HG02571 (cell line): ENCODE measurements around the gene ZP1.
"Not testable (repeated sequence)": the region's sequence is repeated elsewhere in the genome, so short reads cannot be mapped to it uniquely, and the experiment has no call there.

Experiments
- ATAC-seq: cut with Tn5 transposase; IDR thresholded peaks from one replicate; pipeline ENCODE4 v1.9.1; 2021; ENCODE audit warnings: mild to moderate bottlenecking, moderate library complexity; ENCODE audit not compliant: unreplicated experiment

The ZP1 gene, protein sequence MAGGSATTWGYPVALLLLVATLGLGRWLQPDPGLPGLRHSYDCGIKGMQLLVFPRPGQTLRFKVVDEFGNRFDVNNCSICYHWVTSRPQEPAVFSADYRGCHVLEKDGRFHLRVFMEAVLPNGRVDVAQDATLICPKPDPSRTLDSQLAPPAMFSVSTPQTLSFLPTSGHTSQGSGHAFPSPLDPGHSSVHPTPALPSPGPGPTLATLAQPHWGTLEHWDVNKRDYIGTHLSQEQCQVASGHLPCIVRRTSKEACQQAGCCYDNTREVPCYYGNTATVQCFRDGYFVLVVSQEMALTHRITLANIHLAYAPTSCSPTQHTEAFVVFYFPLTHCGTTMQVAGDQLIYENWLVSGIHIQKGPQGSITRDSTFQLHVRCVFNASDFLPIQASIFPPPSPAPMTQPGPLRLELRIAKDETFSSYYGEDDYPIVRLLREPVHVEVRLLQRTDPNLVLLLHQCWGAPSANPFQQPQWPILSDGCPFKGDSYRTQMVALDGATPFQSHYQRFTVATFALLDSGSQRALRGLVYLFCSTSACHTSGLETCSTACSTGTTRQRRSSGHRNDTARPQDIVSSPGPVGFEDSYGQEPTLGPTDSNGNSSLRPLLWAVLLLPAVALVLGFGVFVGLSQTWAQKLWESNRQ

GRCh38 chr11:60866911-60867870, at the start of gene ZP1:
ZP1 (plus strand) TSS chr11:60867542; CDS start chr11:60867562, 20 bp downstream.
- ATAC-seq, result no peak

DNA sequence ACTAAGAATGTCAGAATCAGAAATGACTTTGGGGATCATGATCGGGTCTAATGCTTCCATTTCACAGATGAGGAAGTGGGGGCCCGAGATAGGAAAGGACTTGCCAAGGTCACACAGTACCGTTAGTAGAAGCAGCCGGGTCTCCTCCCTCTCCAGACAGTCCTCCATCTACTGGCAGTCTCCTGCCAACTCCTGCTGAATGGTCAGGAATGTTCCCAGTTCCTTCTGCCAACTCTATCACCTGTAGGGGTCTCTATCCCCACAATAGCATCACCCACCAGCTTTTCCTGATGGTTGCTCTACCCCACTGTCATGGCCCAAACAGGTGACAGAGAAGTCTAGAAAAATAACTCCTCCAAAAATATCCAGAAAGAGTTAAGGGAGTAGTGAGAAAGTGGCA, 49.3 kb upstream of the ZP1 start:
- ATAC-seq, result no peak

DNA sequence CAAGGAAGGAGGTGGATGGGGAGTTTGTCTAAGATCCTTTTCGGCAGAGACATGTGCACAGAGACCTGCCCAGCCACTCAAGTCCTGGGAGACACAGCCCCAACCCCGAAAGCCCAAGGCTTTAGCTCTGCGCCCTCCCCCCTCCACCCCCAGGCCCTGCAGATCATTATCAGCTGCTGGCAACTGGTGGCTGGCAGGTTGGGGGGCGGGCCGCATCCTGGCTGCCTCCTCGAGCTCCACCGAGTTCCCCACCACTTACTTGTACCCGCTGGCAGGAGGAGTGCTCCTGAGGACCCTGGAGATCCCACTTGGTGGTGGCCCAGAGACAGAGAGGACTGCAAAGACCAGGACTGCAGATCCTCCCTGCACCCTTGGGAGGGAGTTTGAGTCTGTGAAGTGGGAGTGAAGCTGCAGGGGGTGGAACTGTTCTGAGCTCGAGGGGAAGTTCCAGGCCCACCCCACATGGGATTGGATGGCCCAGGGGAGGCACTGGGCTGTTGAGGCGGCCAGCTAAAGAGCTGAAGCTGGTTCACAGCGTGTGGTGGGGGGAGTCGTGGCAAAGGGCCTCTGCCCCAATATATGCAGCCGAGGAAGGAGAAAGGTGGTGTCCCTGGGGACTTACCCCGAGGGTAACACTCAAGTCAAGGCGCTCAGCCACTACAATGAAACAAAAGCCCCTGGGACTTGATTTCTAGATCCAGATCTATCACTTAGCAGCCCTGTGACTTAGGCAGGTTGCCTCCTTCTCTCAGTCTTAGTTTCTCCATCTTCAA, 45.3 kb upstream of the ZP1 start:
- ATAC-seq, result no peak

- ATAC-seq, result not testable (repeated sequence)
Observed at GRCh38 chr11:60823745-60824306, 43.5 kb upstream of the ZP1 start.

- no peak for ATAC-seq
Observed at GRCh38 chr11:60825118-60825517, 42.2 kb upstream of the ZP1 start.

DNA sequence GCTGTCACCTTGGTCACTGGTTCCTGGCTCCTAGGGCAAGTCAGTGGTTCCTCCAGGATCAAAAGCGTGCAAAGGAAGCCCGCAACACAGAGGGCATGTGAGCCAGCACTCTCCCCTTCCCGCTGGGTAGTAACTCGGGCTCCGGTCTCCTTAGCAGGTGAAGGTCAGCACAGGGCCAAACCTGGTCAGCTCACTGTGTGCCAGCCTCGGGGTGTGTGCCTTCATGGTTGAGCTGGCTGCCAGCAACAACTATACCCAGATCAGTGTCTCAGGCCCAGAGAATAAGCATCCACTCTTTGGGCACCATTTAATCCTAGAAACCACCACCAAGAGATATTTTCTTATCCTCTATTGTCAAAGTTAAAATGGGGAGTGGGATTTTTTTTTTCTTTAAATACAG, 41.6 kb upstream of the ZP1 start:
- no peak for ATAC-seq

DNA sequence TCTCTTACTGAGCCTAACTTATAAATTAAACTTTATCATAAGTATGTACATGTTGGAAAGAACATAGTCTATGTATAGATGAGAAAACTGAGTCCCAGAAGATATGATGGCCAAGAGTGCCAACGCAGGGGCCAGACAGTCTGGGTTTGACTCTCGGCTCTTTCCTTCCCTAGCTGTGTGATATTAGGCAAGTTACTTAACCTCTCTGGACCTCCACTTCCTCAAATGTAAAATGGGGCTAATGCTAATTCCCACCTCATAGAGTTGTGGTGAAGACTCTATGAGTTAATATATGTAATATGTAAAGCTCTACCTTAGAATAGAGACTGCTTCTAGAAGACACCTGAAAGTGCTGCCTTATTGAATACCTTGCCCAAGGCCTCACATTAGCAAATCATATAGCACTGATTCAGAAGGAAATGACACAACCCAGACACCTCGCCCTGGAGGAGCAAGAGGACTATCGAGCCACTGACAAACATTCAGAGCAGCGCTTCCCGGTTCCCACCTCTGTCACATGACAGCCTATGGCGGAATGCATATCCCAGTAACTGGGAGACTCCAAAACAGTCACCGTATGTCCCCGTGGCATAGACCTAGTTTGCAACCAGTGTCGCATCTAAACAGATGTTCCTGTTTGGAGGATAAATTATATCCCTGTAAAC, 36.7 kb upstream of the ZP1 start:
- peak; percentile 17 for ATAC-seq

GRCh38 chr11:60831143-60831500, 36.2 kb upstream of the ZP1 start:
- peak; percentile 76 for ATAC-seq

- no peak for ATAC-seq
Observed at GRCh38 chr11:60831501-60832079, 35.8 kb upstream of the ZP1 start.

DNA sequence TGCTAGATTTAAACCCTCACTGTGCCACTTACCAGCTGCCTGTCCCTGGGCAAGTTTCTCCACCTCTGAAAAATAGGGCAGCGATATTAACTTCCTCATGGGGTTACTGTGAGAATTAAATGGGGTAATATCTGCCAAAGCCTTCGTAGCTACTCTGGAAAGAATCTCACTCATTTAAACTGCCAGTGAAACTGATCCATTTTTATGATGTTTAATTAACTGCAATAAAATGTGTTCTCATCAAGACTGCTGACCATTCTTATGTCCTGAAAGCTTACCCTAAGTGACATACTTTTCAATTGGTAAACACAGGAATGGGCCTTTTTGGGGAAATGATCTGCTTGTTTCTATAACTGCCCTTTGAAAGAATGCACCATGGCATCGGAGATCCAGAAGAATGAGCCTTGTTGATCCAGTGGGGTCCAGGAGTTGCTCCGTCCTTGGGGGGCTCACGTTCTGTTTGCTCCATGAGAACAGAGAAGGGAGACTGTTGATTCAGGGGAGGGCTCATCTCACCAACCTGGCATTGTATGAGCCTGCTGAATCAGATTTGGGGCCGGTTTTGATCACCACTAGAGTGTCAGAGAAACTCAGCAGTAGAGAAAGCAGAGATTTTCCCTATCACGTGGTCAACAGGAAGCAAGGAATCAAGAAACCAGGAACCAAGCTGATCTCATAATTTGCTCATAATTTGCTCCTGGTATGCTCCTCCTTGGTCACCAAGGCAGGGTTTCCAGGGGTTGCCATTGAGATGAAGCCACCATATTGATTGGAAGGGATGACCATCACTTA, 32.4 kb upstream of the ZP1 start:
- no peak for ATAC-seq

- ATAC-seq, result no peak
Observed at GRCh38 chr11:60835534-60835846, 31.9 kb upstream of the ZP1 start.

DNA sequence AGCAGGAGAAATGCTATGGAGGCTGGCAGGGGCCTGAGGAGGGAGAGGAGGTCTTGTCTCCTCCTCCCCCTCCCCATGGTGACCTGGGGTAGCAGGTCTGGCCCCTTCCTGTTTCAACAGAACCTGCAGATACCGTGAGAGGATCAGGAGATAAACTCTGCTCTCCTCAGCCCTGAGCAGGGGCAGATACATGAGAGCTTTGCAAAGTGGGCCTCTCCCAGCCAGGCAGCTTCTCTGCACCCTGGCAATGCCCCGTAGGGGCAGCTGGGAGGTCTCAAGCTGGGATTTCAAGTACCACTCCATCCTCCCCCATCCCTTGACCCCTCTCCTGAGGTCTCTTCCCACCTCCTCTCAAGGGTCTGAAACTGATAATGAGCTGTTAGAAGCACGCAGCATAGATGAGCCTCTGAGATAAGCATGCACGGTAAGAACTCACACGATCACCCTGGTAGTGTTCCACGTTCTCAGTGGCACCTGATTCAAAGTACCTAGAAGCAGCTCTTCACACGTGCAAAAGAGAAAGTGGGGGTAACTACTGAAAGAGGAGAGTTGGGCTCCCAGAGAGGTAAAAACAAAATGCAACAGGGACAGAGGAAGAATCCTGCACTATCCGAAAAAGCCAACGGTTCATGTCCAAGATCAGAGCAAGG, 30.4 kb upstream of the ZP1 start:
- ATAC-seq, result no peak

GRCh38 chr11:60838132-60838531, 29.2 kb upstream of the ZP1 start:
- no peak for ATAC-seq

DNA sequence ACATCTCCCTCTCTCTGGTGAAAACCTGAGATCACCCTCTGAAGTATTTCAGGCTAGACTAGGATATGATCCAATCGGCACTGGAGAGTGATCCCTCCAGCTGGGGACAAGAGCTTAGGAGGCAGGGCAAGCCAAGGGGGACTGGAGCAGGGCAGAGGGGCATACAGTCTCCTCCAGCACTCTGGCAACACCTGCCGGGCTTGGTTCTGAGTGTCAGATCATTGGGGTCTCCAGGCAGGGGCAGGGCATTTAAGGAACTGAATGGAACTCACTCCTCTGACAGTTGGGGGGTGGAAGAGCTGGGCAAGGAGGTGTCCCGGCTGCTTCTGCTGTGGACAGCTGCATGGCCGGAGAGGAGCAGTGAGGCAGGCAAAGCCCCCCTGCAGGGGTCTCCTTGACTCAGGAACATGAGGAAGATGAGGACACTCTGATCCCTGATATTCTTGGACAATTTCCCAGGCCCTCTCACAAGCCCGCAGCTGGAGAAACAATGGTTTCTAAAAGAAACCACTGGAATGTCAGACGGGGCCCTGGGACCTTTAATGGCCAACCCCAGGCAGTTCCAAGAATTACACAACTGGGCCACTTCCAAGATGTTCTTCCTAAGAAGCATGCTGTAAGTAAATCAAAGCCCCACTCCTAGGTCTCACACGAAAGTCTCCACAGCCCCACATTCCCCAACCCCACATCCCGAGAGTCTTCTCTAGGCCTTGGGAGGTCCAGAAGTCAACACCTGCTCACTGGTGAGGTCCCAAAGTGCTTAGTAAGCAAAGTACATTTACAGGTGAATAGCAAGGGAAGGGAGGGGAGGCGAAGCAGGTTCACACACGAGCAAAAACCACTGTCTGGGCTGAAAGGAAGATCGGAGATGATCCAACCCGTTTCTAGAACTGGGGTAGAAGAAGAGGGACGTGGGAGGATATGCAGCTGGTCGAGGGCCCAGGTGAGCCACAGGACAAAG, 26.6 kb upstream of the ZP1 start:
- ATAC-seq, result no peak

- ATAC-seq, result peak; percentile 76
Observed at GRCh38 chr11:60841797-60842667, 25.3 kb upstream of the ZP1 start, which contains the start of gene CCDC86. CCDC86 (plus strand) TSS chr11:60842113; CDS start chr11:60842125, 12 bp downstream.
